HepG2 (cell line): ENCODE measurements around the gene RPRD1A. TPM values are rescaled to one million over a fixed set of nuclear protein-coding genes. Genes with fewer than 3 reads are reported as not detected.

Experiments used
- BCLAF1 ChIP-seq: fragments of 450-650 bp; IDR thresholded peaks from 2 replicates; pipeline ENCODE4 v1.6.1; 2017; ENCODE audit warnings: mild to moderate bottlenecking
- CEBPB ChIP-seq: IDR thresholded peaks from 2 replicates; pipeline ENCODE4 v1.6.1; 2011; ENCODE audit warnings: low read depth, low read length, improper control_type of control experiment, borderline replicate concordance
- FOXA3 ChIP-seq: IDR thresholded peaks from 2 replicates; pipeline ENCODE4 v1.6.1; 2016; ENCODE audit warnings: missing genetic modification reagents, missing compliant biosample characterization
- FOXP1 ChIP-seq, 2 experiments: fragments of 450-650 bp in 1 of 2; IDR thresholded peaks; 2 replicates each; pipeline ENCODE4 v1.6.1; 2017 to 2018; ENCODE audit warnings: antibody characterized with exemption in 1 of 2
- PLSCR1 ChIP-seq: sonication (generic); formaldehyde crosslinking; IDR thresholded peaks from 2 replicates; pipeline ENCODE4 v1.5.0; 2020; ENCODE audit warnings: missing genetic modification reagents, mild to moderate bottlenecking, borderline replicate concordance
- PRMT3 ChIP-seq: sonication (generic); formaldehyde crosslinking; IDR thresholded peaks from 2 replicates; pipeline ENCODE4 v1.8.1; 2022; ENCODE audit warnings: low read depth, mild to moderate bottlenecking, moderate library complexity, missing genetic modification reagents, borderline replicate concordance
- RBM39 ChIP-seq: fragments of 200-400 bp; formaldehyde crosslinking; IDR thresholded peaks from one replicate; pipeline ENCODE4 v1.6.1; 2018; ENCODE audit warnings: antibody characterized with exemption, mild to moderate bottlenecking, low read depth, low read length; ENCODE audit not compliant: poor library complexity, severe bottlenecking
- SRSF9 ChIP-seq: fragments of 200-400 bp; formaldehyde crosslinking; IDR thresholded peaks from 2 replicates; pipeline ENCODE4 v1.6.1; 2018; ENCODE audit warnings: borderline replicate concordance, mild to moderate bottlenecking, low read depth, low read length; ENCODE audit not compliant: insufficient read depth, poor library complexity, severe bottlenecking
- ZBTB46 ChIP-seq: sonication (generic); formaldehyde crosslinking; IDR thresholded peaks from 2 replicates; pipeline ENCODE4 v1.4.0; 2020; ENCODE audit warnings: mild to moderate bottlenecking, missing genetic modification reagents, borderline replicate concordance
- ZBTB7B ChIP-seq: sonication (generic); formaldehyde crosslinking; IDR thresholded peaks from 2 replicates; pipeline ENCODE4 v1.4.0; 2020; ENCODE audit warnings: missing genetic modification reagents
- ZNF121 ChIP-seq: sonication (generic); formaldehyde crosslinking; IDR thresholded peaks from 2 replicates; pipeline ENCODE4 v1.5.0; 2020; ENCODE audit warnings: mild to moderate bottlenecking, missing genetic modification reagents
- ZNF362 ChIP-seq: sonication (generic); formaldehyde crosslinking; IDR thresholded peaks from 2 replicates; pipeline ENCODE4 v1.4.0; 2020; ENCODE audit warnings: missing genetic modification reagents, mild to moderate bottlenecking, borderline replicate concordance
- ZNF446 ChIP-seq: sonication (generic); formaldehyde crosslinking; IDR thresholded peaks from 2 replicates; pipeline ENCODE4 v1.5.0; 2020; ENCODE audit warnings: mild to moderate bottlenecking, missing genetic modification reagents
- ZNF597 ChIP-seq: sonication (generic); formaldehyde crosslinking; IDR thresholded peaks from 2 replicates; pipeline ENCODE4 v1.5.0; 2020; ENCODE audit warnings: missing genetic modification reagents
- ZNF740 ChIP-seq: sonication (generic); formaldehyde crosslinking; IDR thresholded peaks from 2 replicates; pipeline ENCODE4 v1.4.0; 2020; ENCODE audit warnings: missing genetic modification reagents
- ZNF775 ChIP-seq: sonication (generic); formaldehyde crosslinking; IDR thresholded peaks from 2 replicates; pipeline ENCODE4 v1.4.0; 2020; ENCODE audit warnings: missing genetic modification reagents, mild to moderate bottlenecking, moderate library complexity, borderline replicate concordance
- polyA plus RNA-seq, 8 experiments: library from polyadenylated mRNA; depleted of rRNA in 3 of 8; stranded (reverse) in 7 of 8; unstranded in 1 of 8; fragments of >200 nt; fragmentation: Illumina TruSeq in 4 of 8; extraction: Trizol in 4 of 8; gene quantifications; 2 replicates each; pipeline versions ENCODE4 v1.2.1 to v1.2.3, GENCODE V29; 2011 to 2016; ENCODE audit warnings: low read depth in 4 of 8, missing spikeins in 1 of 8, mixed read lengths in 1 of 8; ENCODE audit not compliant: insufficient read depth in 1 of 8
- total RNA-seq, 5 experiments: library from RNA; depleted of rRNA; stranded (reverse); fragments of >200 nt; fragmentation: Illumina TruSeq; extraction: Trizol; gene quantifications; 2 replicates each; pipeline ENCODE4 v1.2.3, GENCODE V29; 2016; ENCODE audit warnings: low read depth in 1 of 5

The RPRD1A gene
- total and polyA plus RNA-seq, 2 of the 13 experiments (the other 11 are each of a cell fraction or from before 2014, with no cell fraction given) = 42.5 to 78.2 TPM

- TF ChIP-seq BCLAF1 (no peak), ZNF446 (CRISPR knock-in tag) (no peak), CEBPB (peak; percentile 63), ZNF740 (CRISPR knock-in tag) (no peak), FOXP1 (IDR thresholded peaks at IDR 0.05) (no peak), FOXP1 (CRISPR knock-in tag; IDR thresholded peaks at IDR 0.05) (no peak), RBM39 (no peak), ZNF362 (CRISPR knock-in tag) (peak; percentile 76), ZNF775 (no peak), ZBTB46 (CRISPR knock-in tag) (no peak), PRMT3 (no peak), FOXA3 (CRISPR knock-in tag) (peak; percentile 26; the same call in 1 of the 2 replicates), SRSF9 (no peak), ZNF121 (CRISPR knock-in tag) (peak; percentile 63), ZBTB7B (CRISPR knock-in tag) (no peak), ZNF597 (CRISPR knock-in tag) (no peak), PLSCR1 (no peak)
Observed at GRCh38 chr18:35949090-35949489, 118.3 kb downstream of the RPRD1A start (continued).
